HTERT RPE-1 (cell line): ENCODE data around the gene MYL6.

Source experiments
- in situ Hi-C: fragments of 300-500 bp; cut with MboI; formaldehyde crosslinking; loops from 4 replicates; pipeline ENCODE4 v1.14.3; 2020; ENCODE audit warnings: low sequenced_read_pairs

Gene MYL6

GRCh38 chr12:56129206-56129941 is 28.8 kb upstream of the MYL6 start:
- in situ Hi-C loops: no loop called here

- in situ Hi-C loops: no loop called here
Observed at GRCh38 chr12:56129942-56130495, 28.1 kb upstream of the MYL6 start.

- in situ Hi-C loops: no loop called here
Observed at GRCh38 chr12:56130876-56131275, 27.3 kb upstream of the MYL6 start.

GRCh38 chr12:56134897-56135296 is 23.3 kb upstream of the MYL6 start:
- in situ Hi-C loops: no loop called here

GRCh38 chr12:56137853-56138571 is 20.1 kb upstream of the MYL6 start:
- in situ Hi-C loops: no loop called here

- in situ Hi-C loops: no loop called here
Observed at GRCh38 chr12:56141946-56142784, 16.0 kb upstream of the MYL6 start.

- in situ Hi-C loops: no loop called here
Observed at GRCh38 chr12:56143217-56143616, 14.9 kb upstream of the MYL6 start.

- in situ Hi-C loops: no loop called here
Observed at GRCh38 chr12:56143870-56144269, 14.3 kb upstream of the MYL6 start.

- in situ Hi-C loops: no loop called here
Observed at GRCh38 chr12:56145217-56145616, 12.9 kb upstream of the MYL6 start.

- in situ Hi-C loops: no loop called here
Observed at GRCh38 chr12:56146492-56147460, 11.4 kb upstream of the MYL6 start.

GRCh38 chr12:56150563-56150962 is 7.6 kb upstream of the MYL6 start:
- in situ Hi-C loops: no loop called here

- in situ Hi-C loops: no loop called here
Observed at GRCh38 chr12:56151672-56152131, 6.5 kb upstream of the MYL6 start.

- in situ Hi-C loops: no loop called here
Observed at GRCh38 chr12:56152132-56152755, 5.9 kb upstream of the MYL6 start, which contains the start of gene MYL6B. TSS of gene MYL6B (plus strand) at chr12:56152587. CDS start at chr12:56153919, 1,332 bp downstream.

- in situ Hi-C loops: no loop called here
Observed at GRCh38 chr12:56152756-56153677, 5.1 kb upstream of the MYL6 start.

GRCh38 chr12:56153678-56154065 is 4.5 kb upstream of the MYL6 start:
- in situ Hi-C loops: no loop called here

- in situ Hi-C loops: no loop called here
Observed at GRCh38 chr12:56154246-56154771, 3.9 kb upstream of the MYL6 start.

GRCh38 chr12:56154818-56155217 is 3.3 kb upstream of the MYL6 start:
- in situ Hi-C loops: no loop called here

- in situ Hi-C loops: no loop called here
Observed at GRCh38 chr12:56155256-56155845, 2.8 kb upstream of the MYL6 start.
